ENCODE results near the gene NR2F1-AS1. TPM values are rescaled to one million over a fixed set of nuclear protein-coding genes. Genes with fewer than 3 reads are reported as not detected.
"Not testable (repeated sequence)": the region's sequence is repeated elsewhere in the genome, so short reads cannot be mapped to it uniquely, and the experiment has no call there.

Gene NR2F1-AS1
- total RNA-seq, 1 experiment from 2014 or later: 10.5 TPM

- no peak for DNase-seq (ENCODE audit: low read depth)
Observed at GRCh38 chr5:93519740-93520139, 61.3 kb downstream of the NR2F1-AS1 start.

- DNase-seq (ENCODE audit: low read depth): no peak
Observed at GRCh38 chr5:93517828-93518227, 63.2 kb downstream of the NR2F1-AS1 start.

GRCh38 chr5:93513298-93513697 lies 67.7 kb downstream of the NR2F1-AS1 start:
- no peak for DNase-seq (ENCODE audit: low read depth)

- DNase-seq (ENCODE audit: low read depth): peak; percentile 41
Observed at GRCh38 chr5:93512799-93513198, 68.2 kb downstream of the NR2F1-AS1 start.

GRCh38 chr5:93511445-93511844 lies 69.6 kb downstream of the NR2F1-AS1 start:
- DNase-seq (ENCODE audit: low read depth): no peak

GRCh38 chr5:93510626-93511380 lies 70.2 kb downstream of the NR2F1-AS1 start:
- no peak for DNase-seq (ENCODE audit: low read depth)

- not testable (repeated sequence) for DNase-seq (ENCODE audit: low read depth)
Observed at GRCh38 chr5:93505553-93505952, 75.5 kb downstream of the NR2F1-AS1 start.

- DNase-seq (ENCODE audit: low read depth): peak; percentile 75
Observed at GRCh38 chr5:93503598-93504067, 77.4 kb downstream of the NR2F1-AS1 start.

- DNase-seq (ENCODE audit: low read depth): peak; percentile 36
Observed at GRCh38 chr5:93497096-93497495, 83.9 kb downstream of the NR2F1-AS1 start.

- no peak for DNase-seq (ENCODE audit: low read depth)
Observed at GRCh38 chr5:93479982-93480509, 101.0 kb downstream of the NR2F1-AS1 start.

GRCh38 chr5:93477816-93478215 lies 103.2 kb downstream of the NR2F1-AS1 start:
- no peak for DNase-seq (ENCODE audit: low read depth)

- no peak for DNase-seq (ENCODE audit: low read depth)
Observed at GRCh38 chr5:93476251-93476742, 104.7 kb downstream of the NR2F1-AS1 start.

GRCh38 chr5:93462916-93463315 lies 118.1 kb downstream of the NR2F1-AS1 start:
- DNase-seq (ENCODE audit: low read depth): no peak

- no peak for DNase-seq (ENCODE audit: low read depth)
Observed at GRCh38 chr5:93461756-93462155, 119.3 kb downstream of the NR2F1-AS1 start.

- DNase-seq (ENCODE audit: low read depth): no peak
Observed at GRCh38 chr5:93460286-93460685, 120.7 kb downstream of the NR2F1-AS1 start.

- not testable (repeated sequence) for DNase-seq (ENCODE audit: low read depth)
Observed at GRCh38 chr5:93456796-93457195, 124.2 kb downstream of the NR2F1-AS1 start.

GRCh38 chr5:93454896-93455295 lies 126.1 kb downstream of the NR2F1-AS1 start:
- DNase-seq (ENCODE audit: low read depth): no peak

- DNase-seq (ENCODE audit: low read depth): no peak
Observed at GRCh38 chr5:93452255-93452654, 128.8 kb downstream of the NR2F1-AS1 start.

GRCh38 chr5:93438124-93438523 lies 142.9 kb downstream of the NR2F1-AS1 start:
- no peak for DNase-seq (ENCODE audit: low read depth)

- DNase-seq (ENCODE audit: low read depth): no peak
Observed at GRCh38 chr5:93436083-93436482, 144.9 kb downstream of the NR2F1-AS1 start.

- DNase-seq (ENCODE audit: low read depth): no peak
Observed at GRCh38 chr5:93433422-93433821, 147.6 kb downstream of the NR2F1-AS1 start.

GRCh38 chr5:93431250-93431649 lies 149.8 kb downstream of the NR2F1-AS1 start:
- no peak for DNase-seq (ENCODE audit: low read depth)

GRCh38 chr5:93430673-93431199 lies 150.3 kb downstream of the NR2F1-AS1 start:
- no peak for DNase-seq (ENCODE audit: low read depth)

All from Daoy (cell line).